GM12878 (cell line): ENCODE measurements around the gene NSD2.

Experiments used
- BCLAF1 ChIP-seq: fragments of 450-650 bp; IDR thresholded peaks from 2 replicates; pipeline ENCODE4 v1.6.1; 2017; ENCODE audit warnings: antibody characterized with exemption, mild to moderate bottlenecking, moderate library complexity
- IRF5 ChIP-seq: fragments of 450-650 bp; IDR thresholded peaks from 2 replicates; pipeline ENCODE4 v1.6.1; 2017; ENCODE audit warnings: borderline replicate concordance
- POLR2A ChIP-seq: IDR thresholded peaks from 2 replicates; pipeline ENCODE4 v1.6.1; 2011; ENCODE audit warnings: low read depth, mild to moderate bottlenecking, low read length
- RBBP5 ChIP-seq: fragments of 200-600 bp; sonication (generic); conservative IDR thresholded peaks from 2 replicates; pipeline ENCODE4 v1.6.1; 2016
- SIN3A ChIP-seq: IDR thresholded peaks from 2 replicates; pipeline ENCODE4 v1.6.1; 2012; ENCODE audit warnings: low read depth, low read length, improper control_type of control experiment
- SIX5 ChIP-seq: IDR thresholded peaks from 2 replicates; pipeline ENCODE4 v1.6.1; 2011; ENCODE audit warnings: mild to moderate bottlenecking, low read depth, low read length, moderate library complexity; ENCODE audit not compliant: severe bottlenecking
- TCF12 ChIP-seq: IDR thresholded peaks from 2 replicates; pipeline ENCODE4 v1.6.1; 2011; ENCODE audit warnings: low read depth, mild to moderate bottlenecking, low read length
- TCF7 ChIP-seq: IDR thresholded peaks from 2 replicates; pipeline ENCODE4 v1.6.1; 2014; ENCODE audit warnings: antibody characterized with exemption, borderline replicate concordance
- TF ChIP-seq, protein P1 (sequence below), 3 experiments: IDR thresholded peaks in 2 of 3; conservative IDR thresholded peaks in 1 of 3; 2 replicates each; pipeline ENCODE4 v1.5.1; 2011; ENCODE audit warnings: low read depth in 3 of 3, low read length in 3 of 3, mild to moderate bottlenecking in 3 of 3, control low read depth in 2 of 3, moderate library complexity in 2 of 3, inconsistent platforms in 1 of 3, mixed read lengths in 1 of 3; ENCODE audit not compliant: control insufficient read depth in 2 of 3, insufficient read depth in 1 of 3; ENCODE audit errors: extremely low read depth in 1 of 3
- TF ChIP-seq, protein P2 (sequence below): IDR thresholded peaks from 2 replicates; pipeline ENCODE4 v1.6.1; 2012; ENCODE audit warnings: low read depth, low read length, improper control_type of control experiment

GRCh38 chr4:1839282-1839681, 31.9 kb upstream of the NSD2 start:
- TF ChIP-seq SIX5 (no peak), POLR2A (no peak), TCF12 (no peak), TCF7 (no peak), IRF5 (no peak), RBBP5 (no peak), BCLAF1 (no peak), SIN3A (no peak)
- TF ChIP-seq, protein P1, sequence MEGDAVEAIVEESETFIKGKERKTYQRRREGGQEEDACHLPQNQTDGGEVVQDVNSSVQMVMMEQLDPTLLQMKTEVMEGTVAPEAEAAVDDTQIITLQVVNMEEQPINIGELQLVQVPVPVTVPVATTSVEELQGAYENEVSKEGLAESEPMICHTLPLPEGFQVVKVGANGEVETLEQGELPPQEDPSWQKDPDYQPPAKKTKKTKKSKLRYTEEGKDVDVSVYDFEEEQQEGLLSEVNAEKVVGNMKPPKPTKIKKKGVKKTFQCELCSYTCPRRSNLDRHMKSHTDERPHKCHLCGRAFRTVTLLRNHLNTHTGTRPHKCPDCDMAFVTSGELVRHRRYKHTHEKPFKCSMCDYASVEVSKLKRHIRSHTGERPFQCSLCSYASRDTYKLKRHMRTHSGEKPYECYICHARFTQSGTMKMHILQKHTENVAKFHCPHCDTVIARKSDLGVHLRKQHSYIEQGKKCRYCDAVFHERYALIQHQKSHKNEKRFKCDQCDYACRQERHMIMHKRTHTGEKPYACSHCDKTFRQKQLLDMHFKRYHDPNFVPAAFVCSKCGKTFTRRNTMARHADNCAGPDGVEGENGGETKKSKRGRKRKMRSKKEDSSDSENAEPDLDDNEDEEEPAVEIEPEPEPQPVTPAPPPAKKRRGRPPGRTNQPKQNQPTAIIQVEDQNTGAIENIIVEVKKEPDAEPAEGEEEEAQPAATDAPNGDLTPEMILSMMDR (IDR thresholded peaks at IDR 0.05 in 2 of 3, conservative IDR thresholded peaks at IDR 0.05 in 1 of 3; ENCODE audit: control insufficient read depth in 2 of 3, extremely low read depth in 1 of 3, insufficient read depth in 1 of 3, low read depth in 3 of 3, low read length in 3 of 3) = no peak
- TF ChIP-seq, protein P2, sequence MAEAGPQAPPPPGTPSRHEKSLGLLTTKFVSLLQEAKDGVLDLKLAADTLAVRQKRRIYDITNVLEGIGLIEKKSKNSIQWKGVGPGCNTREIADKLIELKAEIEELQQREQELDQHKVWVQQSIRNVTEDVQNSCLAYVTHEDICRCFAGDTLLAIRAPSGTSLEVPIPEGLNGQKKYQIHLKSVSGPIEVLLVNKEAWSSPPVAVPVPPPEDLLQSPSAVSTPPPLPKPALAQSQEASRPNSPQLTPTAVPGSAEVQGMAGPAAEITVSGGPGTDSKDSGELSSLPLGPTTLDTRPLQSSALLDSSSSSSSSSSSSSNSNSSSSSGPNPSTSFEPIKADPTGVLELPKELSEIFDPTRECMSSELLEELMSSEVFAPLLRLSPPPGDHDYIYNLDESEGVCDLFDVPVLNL = no peak
